Measurements from ENCODE around the gene AATK. TPM values are rescaled to one million over a fixed set of nuclear protein-coding genes. Genes with fewer than 3 reads are reported as not detected.

The AATK gene
- total and polyA plus RNA-seq, 9 of the 15 experiments (the other 6 are each of a cell fraction or from before 2014, with no cell fraction given), result 0.11 to 0.55 (median 0.38) TPM; not detected in 5

GRCh38 chr17:81128774-81129173, 37.2 kb downstream of the AATK start:
- peaks cover 6 to 86% of the 10 kb centered on the region in 2 experiments; a peak in 4 of 5 replicates for H3K4me1 ChIP-seq (replicated peaks in 1 of 2; ENCODE audit: control insufficient read depth in 2 of 2, insufficient read depth in 2 of 2, low read length in 2 of 2)
- H3K9ac ChIP-seq (ENCODE audit: insufficient read depth in 1 of 2, low read depth in 2 of 2, low read length in 2 of 2), result no peak overlapping the region; a peak in 1 of 4 replicates
- peaks cover 9 to 21% of the 10 kb centered on the region in 2 experiments; a peak in 4 of 5 replicates for H3K27me3 ChIP-seq (ENCODE audit: control insufficient read depth in 2 of 2, insufficient read depth in 2 of 2, low read length in 2 of 2)
- H3K36me3 ChIP-seq (ENCODE audit: control insufficient read depth, insufficient read depth, low read length), result no peaks in the 10 kb centered on the region
- in situ Hi-C loops (cut with MboI), result loop anchor here (25.0 kb wide), 1 partner anchor 109 kb away; the partner anchor contains the start of genes NDUFAF8 and TEPSIN
- no TSS peak for BruUV-seq (replicated peaks)
- H3K4me3 ChIP-seq, result no peak overlapping the region
- DNase-seq (ENCODE audit: extremely low read depth in 1 of 4, low spot score in 3 of 4) (no peak), FAIRE-seq (no peak), ATAC-seq (no peak)
- ChIA-PET POLR2A (interaction anchor here (1.4 kb wide), 1 partner anchor 27 kb away, joined by 4 read pairs; no protein-coding TSS in a partner anchor), CTCF (ENCODE audit: low intra/inter-chr PET ratio) (no interaction called here)
- H3K4me2 ChIP-seq (ENCODE audit: insufficient read depth, low read length), result no peak overlapping the region
- H3K9me1 ChIP-seq (ENCODE audit: control insufficient read depth, insufficient read depth, low read length), result no peaks in the 10 kb centered on the region
- H3K27ac ChIP-seq (ENCODE audit: extremely low read depth, low read depth, low read length), result no peak overlapping the region
- TF ChIP-seq HNRNPL (IDR thresholded peaks at IDR 0.05; ENCODE audit: low read depth, low read length), result peak; percentile 46; the same call in 1 of the 2 replicates
- TF ChIP-seq HINFP (tag; conservative IDR thresholded peaks at IDR 0.05; ENCODE audit: low read depth), result no peak
- no peak overlapping the region for H2AFZ ChIP-seq (ENCODE audit: low read depth, low read length)
- no peaks in the 10 kb centered on the region for H3K9me3 ChIP-seq (replicated peaks; ENCODE audit: control insufficient read depth, insufficient read depth, low read depth, low read length)
- peaks cover 6% of the 10 kb centered on the region for H4K20me1 ChIP-seq (replicated peaks; ENCODE audit: control insufficient read depth, insufficient read depth, low read length)
- H3K79me2 ChIP-seq (ENCODE audit: control insufficient read depth, insufficient read depth, low read length), result no peaks in the 10 kb centered on the region
- 11% methylated on average over 15 of the region's 23 CpGs for WGBS (ENCODE audit: insufficient coverage, low coverage, missing lambda C conversion rate)
- intact Hi-C loops (cut with micrococcal nuclease), result no loop called here

- peaks cover 9 to 21% of the 10 kb centered on the region in 2 experiments; a peak in 4 of 5 replicates for H3K27me3 ChIP-seq (ENCODE audit: control insufficient read depth in 2 of 2, insufficient read depth in 2 of 2, low read length in 2 of 2)
- H2AFZ ChIP-seq (ENCODE audit: low read depth, low read length), result no peak overlapping the region
- H3K4me2 ChIP-seq (ENCODE audit: insufficient read depth, low read length), result no peak overlapping the region
- DNase-seq (ENCODE audit: extremely low read depth in 1 of 4, low spot score in 3 of 4) (no peak), ATAC-seq (no peak), FAIRE-seq (no peak)
- BruUV-seq (replicated peaks), result no TSS peak
- H4K20me1 ChIP-seq (replicated peaks; ENCODE audit: control insufficient read depth, insufficient read depth, low read length), result peaks cover 6% of the 10 kb centered on the region; the same call in 1 of the 2 replicates
- in situ Hi-C loops (cut with MboI), result loop anchor here (25.0 kb wide), 1 partner anchor 109 kb away; the partner anchor contains the start of genes NDUFAF8 and TEPSIN
- H3K79me2 ChIP-seq (ENCODE audit: control insufficient read depth, insufficient read depth, low read length), result no peaks in the 10 kb centered on the region
- POLR2A ChIA-PET, result interaction anchor here (0.6 to 1.4 kb wide), 2 partner anchors 26 to 948 kb away, joined by 3 to 4 read pairs; no protein-coding TSS in a partner anchor
- WGBS (ENCODE audit: insufficient coverage, low coverage, missing lambda C conversion rate), result 12% methylated on average over 14 of the region's 14 CpGs
- intact Hi-C loops (cut with micrococcal nuclease), result no loop called here
- H3K9ac ChIP-seq (ENCODE audit: insufficient read depth in 1 of 2, low read depth in 2 of 2, low read length in 2 of 2), result no peak overlapping the region; a peak in 1 of 4 replicates
- no peak overlapping the region for H3K27ac ChIP-seq (ENCODE audit: extremely low read depth, low read depth, low read length)
- no peaks in the 10 kb centered on the region for H3K9me1 ChIP-seq (ENCODE audit: control insufficient read depth, insufficient read depth, low read length)
- CTCF ChIA-PET (ENCODE audit: low intra/inter-chr PET ratio), result no interaction called here
- TF ChIP-seq ATF3 (IDR thresholded peaks at IDR 0.05) (no peak), ATF3 (CRISPR knock-in tag; conservative IDR thresholded peaks at IDR 0.05) (no peak), HMGXB4 (CRISPR knock-in tag; IDR thresholded peaks at IDR 0.05) (no peak), ZNF239 (CRISPR knock-in tag; IDR thresholded peaks at IDR 0.05) (no peak), ESRRA (IDR thresholded peaks at IDR 0.05; ENCODE audit: borderline replicate concordance, low read depth) (no peak), ZNF507 (tag; conservative IDR thresholded peaks at IDR 0.05) (no peak)
- no peaks in the 10 kb centered on the region for H3K36me3 ChIP-seq (ENCODE audit: control insufficient read depth, insufficient read depth, low read length)
- peaks cover 4 to 86% of the 10 kb centered on the region in 2 experiments; a peak in 4 of 5 replicates for H3K4me1 ChIP-seq (replicated peaks in 1 of 2; ENCODE audit: control insufficient read depth in 2 of 2, insufficient read depth in 2 of 2, low read length in 2 of 2)
- H3K9me3 ChIP-seq (replicated peaks; ENCODE audit: control insufficient read depth, insufficient read depth, low read depth, low read length), result no peaks in the 10 kb centered on the region
- no peak overlapping the region for H3K4me3 ChIP-seq
Observed at GRCh38 chr17:81128338-81128737, 37.7 kb downstream of the AATK start.
